ENCODE measurements around the gene ATG4A.

DNA sequence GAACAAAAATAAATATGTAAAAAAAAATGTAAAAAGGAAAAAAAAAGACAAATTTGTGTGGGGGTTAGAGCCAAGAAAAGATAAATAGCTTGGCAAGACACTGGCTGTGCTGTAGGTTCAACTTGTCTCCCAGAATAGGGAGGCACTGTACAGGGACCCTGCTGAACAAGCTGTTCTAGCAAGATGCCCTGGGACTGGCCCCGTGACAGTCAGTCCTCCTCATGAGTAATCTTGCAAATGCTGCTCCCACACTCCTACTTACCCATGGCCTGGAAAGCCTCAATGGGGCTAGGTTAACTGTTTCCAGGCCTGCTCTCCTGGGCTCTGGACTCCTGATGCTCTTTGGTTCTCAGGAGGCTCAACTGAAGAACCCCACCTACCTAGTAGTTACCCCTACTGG, 106.8 kb downstream of the ATG4A start:
- TF ChIP-seq GATA3 (IDR thresholded peaks at IDR 0.05; ENCODE audit: low read depth, low read length) (no peak), GATA2 (IDR thresholded peaks at IDR 0.05; ENCODE audit: low read depth, low read length) (no peak)
